WTC11 (cell line): ENCODE results near the gene PRRG1. TPM values are rescaled to one million over a fixed set of nuclear protein-coding genes. Genes with fewer than 3 reads are reported as not detected.

ENCODE experiments used
- ATAC-seq: fragments of 200-7000 bp; cut with Tn5 transposase; 2 replicates; pipeline ENCODE4 v1.10.0; 2021; ENCODE audit warnings: mild to moderate bottlenecking, moderate library complexity
- CTCF ChIA-PET: fragments of 300-600 bp; sonication (Branson Sonifier 250); formaldehyde crosslinking; loops from one replicate; lab custom pipeline; 2021; ENCODE audit warnings: antibody characterized with exemption; lab: Charles Lee
- POLR2A ChIA-PET: fragments of 350-600 bp; sonication (Branson Sonifier 250); formaldehyde crosslinking; loops from one replicate; lab custom pipeline; 2021; ENCODE audit warnings: antibody characterized with exemption; lab: Charles Lee
- DNase-seq: peaks from one replicate; pipeline ENCODE4 v3.0.0; 2021; ENCODE audit warnings: low spot score
- H3K27ac Mint-ChIP-seq: 2 replicates; pipeline ENCODE4 v1.8.0; 2021; ENCODE audit warnings: mixed read lengths
- H3K27me3 Mint-ChIP-seq: 2 replicates; pipeline ENCODE4 v1.8.0; 2021; ENCODE audit warnings: low read depth, mild to moderate bottlenecking, moderate library complexity, mixed read lengths
- H3K36me3 Mint-ChIP-seq: 2 replicates; pipeline ENCODE4 v1.8.0; 2021; ENCODE audit warnings: mixed read lengths
- H3K4me1 Mint-ChIP-seq: 2 replicates; pipeline ENCODE4 v1.8.0; 2022; ENCODE audit warnings: mixed read lengths
- H3K4me3 Mint-ChIP-seq: 2 replicates; pipeline ENCODE4 v1.8.0; 2021; ENCODE audit warnings: mild to moderate bottlenecking, moderate library complexity, mixed read lengths
- H3K9me3 Mint-ChIP-seq: 2 replicates; pipeline ENCODE4 v1.8.0; 2021; ENCODE audit warnings: mixed read lengths
- SMAD3 ChIP-seq: sonication (generic); formaldehyde crosslinking; IDR thresholded peaks from 2 replicates; pipeline ENCODE4 v1.8.0; 2022; ENCODE audit warnings: missing genetic modification reagents, mild to moderate bottlenecking, borderline replicate concordance
- SMAD4 ChIP-seq: sonication (generic); formaldehyde crosslinking; IDR thresholded peaks from 2 replicates; pipeline ENCODE4 v1.8.0; 2022; ENCODE audit warnings: mild to moderate bottlenecking, missing genetic modification reagents
- SOX15 ChIP-seq: fragments of 250-450 bp; sonication (Bioruptor Pico); IDR thresholded peaks from 2 replicates; pipeline ENCODE4 v1.9.0; 2021; ENCODE audit warnings: mild to moderate bottlenecking
- ZNF396 ChIP-seq: fragments of 250-450 bp; sonication (Bioruptor Pico); IDR thresholded peaks from 2 replicates; pipeline ENCODE4 v1.8.0; 2021; ENCODE audit warnings: mild to moderate bottlenecking, moderate library complexity, borderline replicate concordance
- total RNA-seq: library from RNA; stranded (reverse); gene quantifications from 3 replicates; pipeline ENCODE4 v1.2.3, GENCODE V29; 2021
- TF ChIP-seq, protein P1 (sequence below): sonication (generic); formaldehyde crosslinking; IDR thresholded peaks from 2 replicates; pipeline ENCODE4 v1.8.1; 2022; ENCODE audit warnings: mild to moderate bottlenecking, missing genetic modification reagents, moderate library complexity, borderline replicate concordance

Gene PRRG1
- total RNA-seq, 1 experiment from 2014 or later = 8.1 TPM

DNA sequence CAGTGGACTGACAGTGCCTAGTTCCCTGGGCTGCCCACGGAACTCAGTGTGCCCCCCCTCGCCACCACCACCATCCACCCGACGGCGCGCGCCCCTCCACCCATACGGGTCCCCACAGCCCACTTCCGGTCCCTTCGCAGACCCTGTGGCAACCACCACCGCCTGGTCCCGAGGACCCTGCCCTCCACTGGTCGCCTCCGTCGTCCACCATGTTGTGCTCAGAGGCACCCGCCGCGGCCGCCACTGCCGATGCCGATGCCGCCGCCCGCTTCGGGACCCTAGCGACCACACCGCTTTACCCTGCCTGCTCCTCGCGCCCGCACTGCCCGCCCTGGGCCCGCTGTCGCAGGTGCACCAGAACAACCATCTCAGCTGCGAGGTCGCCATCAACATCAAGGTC is 155.8 kb downstream of the PRRG1 start:
- no peak overlapping the region for H3K27ac Mint-ChIP-seq

More for the DNA sequence above, 155.8 kb downstream of the PRRG1 start:
- H3K36me3 Mint-ChIP-seq = no peaks in the 10 kb centered on the region
- H3K4me1 Mint-ChIP-seq = peaks cover 7% of the 10 kb centered on the region
- H3K4me3 Mint-ChIP-seq = no peak overlapping the region
- peaks cover 3% of the 10 kb centered on the region; the same call in 1 of the 2 replicates for H3K9me3 Mint-ChIP-seq
- TF ChIP-seq, protein P1, sequence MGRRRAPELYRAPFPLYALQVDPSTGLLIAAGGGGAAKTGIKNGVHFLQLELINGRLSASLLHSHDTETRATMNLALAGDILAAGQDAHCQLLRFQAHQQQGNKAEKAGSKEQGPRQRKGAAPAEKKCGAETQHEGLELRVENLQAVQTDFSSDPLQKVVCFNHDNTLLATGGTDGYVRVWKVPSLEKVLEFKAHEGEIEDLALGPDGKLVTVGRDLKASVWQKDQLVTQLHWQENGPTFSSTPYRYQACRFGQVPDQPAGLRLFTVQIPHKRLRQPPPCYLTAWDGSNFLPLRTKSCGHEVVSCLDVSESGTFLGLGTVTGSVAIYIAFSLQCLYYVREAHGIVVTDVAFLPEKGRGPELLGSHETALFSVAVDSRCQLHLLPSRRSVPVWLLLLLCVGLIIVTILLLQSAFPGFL = no peak
- no peak for TF ChIP-seq ZNF396 (CRISPR knock-in tag)
- no peak for TF ChIP-seq SOX15 (CRISPR knock-in tag)
- TF ChIP-seq SMAD4 (CRISPR knock-in tag) = no peak
- no peak for TF ChIP-seq SMAD3 (CRISPR knock-in tag)
- no peaks in the 10 kb centered on the region; the same call in 1 of the 2 replicates for H3K27me3 Mint-ChIP-seq
- ChIA-PET CTCF (no interaction called here), POLR2A (no interaction called here)
- ATAC-seq (no peak), DNase-seq (no peak)

Other genes starting within 250 kb of the PRRG1 start
- 0.44 to 0.55 TPM (median 0.48 TPM) in 3 replicates for gene LANCL3, start 222.3 kb downstream of the PRRG1 start, total RNA-seq